MM.1S (cell line): ENCODE data around the gene ADARB1.

Source experiments
- CTCF ChIP-seq: fragments of 300-600 bp; sonication (generic); IDR thresholded peaks from 2 replicates; pipeline ENCODE4 v1.5.1; 2016; ENCODE audit warnings: antibody characterized with exemption, low read length, mixed read lengths
- EZH2 ChIP-seq: fragments of 300-600 bp; sonication (generic); optimal IDR thresholded peaks from 2 replicates; pipeline ENCODE3; 2017; ENCODE audit warnings: low read depth, mild to moderate bottlenecking, antibody characterized with exemption, low read length, mixed read lengths
- EZH2phosphoT487 ChIP-seq: fragments of 300-600 bp; sonication (generic); IDR thresholded peaks from 2 replicates; pipeline ENCODE4 v1.6.1; 2018; ENCODE audit warnings: antibody characterized with exemption, low read length

GRCh38 chr21:45143855-45144254, 69.5 kb downstream of the ADARB1 start:
- no peak for TF ChIP-seq EZH2phosphoT487
- TF ChIP-seq CTCF: no peak
- TF ChIP-seq EZH2: no peak
